Fibroblast of mammary gland (primary cell): ENCODE results near the gene TEX26.

Experiments used
- DNase-seq: peaks from one replicate; pipeline ENCODE4 v3.0.0-alpha.2; 2010; ENCODE audit warnings: low read depth
- H3K4me3 ChIP-seq: 2 replicates; pipeline ENCODE4 v1.5.1; 2011; ENCODE audit warnings: low read depth, mild to moderate bottlenecking, low read length, moderate library complexity; ENCODE audit not compliant: control insufficient read depth
- CTCF ChIP-seq: conservative IDR thresholded peaks from 2 replicates; pipeline ENCODE4 v1.5.1; 2011; ENCODE audit warnings: low read depth, low read length, inconsistent platforms; ENCODE audit not compliant: control insufficient read depth, insufficient read depth

TEX26 gene

GRCh38 chr13:30898070-30898469, 34.4 kb upstream of the TEX26 start:
- TF ChIP-seq CTCF = no peak
- no peak overlapping the region for H3K4me3 ChIP-seq
- no peak for DNase-seq

GRCh38 chr13:30898678-30899241, 33.7 kb upstream of the TEX26 start:
- TF ChIP-seq CTCF = no peak
- no peak overlapping the region for H3K4me3 ChIP-seq
- peak; percentile 99 for DNase-seq

- no peak overlapping the region for H3K4me3 ChIP-seq
- TF ChIP-seq CTCF = no peak
- no peak for DNase-seq
These were observed 32.0 kb upstream of the TEX26 start for GRCh38 chr13:30900436-30900835.

- DNase-seq = no peak
- TF ChIP-seq CTCF = no peak
- no peak overlapping the region for H3K4me3 ChIP-seq
These were observed 31.3 kb upstream of the TEX26 start for GRCh38 chr13:30900952-30901749.

- peak; percentile 73 for DNase-seq
- no peak for TF ChIP-seq CTCF
- no peak overlapping the region for H3K4me3 ChIP-seq
These were observed 28.4 kb upstream of the TEX26 start for GRCh38 chr13:30904043-30904442.

- H3K4me3 ChIP-seq = peak within 1 kb of the TSS; percentile 53
- TF ChIP-seq CTCF = no peak
- peak; percentile 95 for DNase-seq
These were observed 26.5 kb upstream of the TEX26 start, which contains the start of gene MEDAG for GRCh38 chr13:30905932-30906383. Gene MEDAG (plus strand): TSS chr13:30906271. CDS start chr13:30906516, 245 bp downstream.
